Vagina (tissue), 2 donors: ENCODE data around the gene ARL5A.

Source experiments
- CTCF ChIP-seq, 3 experiments: fragments of 450-650 bp in 2 of 3; fragments of 200-600 bp in 1 of 3; sonication (generic) in 1 of 3; IDR thresholded peaks; one replicate each; pipeline ENCODE4 v1.5.1; 2017 to 2019; ENCODE audit warnings: antibody characterized with exemption in 3 of 3, mild to moderate bottlenecking in 2 of 3, moderate library complexity in 2 of 3
- POLR2A ChIP-seq, 2 donors: fragments of 450-650 bp; IDR thresholded peaks; one replicate each; pipeline ENCODE4 v1.6.1; 2017; ENCODE audit warnings: antibody characterized with exemption in 2 of 2, mild to moderate bottlenecking in 2 of 2, moderate library complexity in 2 of 2

GRCh38 chr2:151792589-151792988, 35.6 kb downstream of the ARL5A start:
- no peak for TF ChIP-seq CTCF (IDR thresholded peaks at IDR 0.05)
- TF ChIP-seq POLR2A (IDR thresholded peaks at IDR 0.05), result no peak
